Renal pelvis (tissue), 4 donors: ENCODE results near the gene PTPRA. TPM values are rescaled to one million over a fixed set of nuclear protein-coding genes. Genes with fewer than 3 reads are reported as not detected.

ENCODE experiments used
- DNase-seq: peaks from one replicate; pipeline ENCODE4 v3.0.0-alpha.2; 2013
- polyA plus RNA-seq, 3 donors: library from polyadenylated mRNA; unstranded; fragments of 120-200 nt; gene quantifications; one replicate each; pipeline ENCODE4 v1.2.1, GENCODE V29; 2013; ENCODE audit not compliant: insufficient read length in 3 of 3

Gene PTPRA
- polyA plus RNA-seq, 3 donors: 90.2 to 95.8 (median 93.9) TPM

- DNase-seq: peak; percentile 30
Measured at GRCh38 chr20:2919518-2920245, 46.4 kb downstream of the PTPRA start.

- no peak for DNase-seq
Measured at GRCh38 chr20:2920473-2920872, 47.2 kb downstream of the PTPRA start.

GRCh38 chr20:2921506-2921905, 48.2 kb downstream of the PTPRA start:
- DNase-seq: no peak

- no peak for DNase-seq
Measured at GRCh38 chr20:2922957-2923356, 49.7 kb downstream of the PTPRA start.

GRCh38 chr20:2930538-2930937, 57.3 kb downstream of the PTPRA start:
- no peak for DNase-seq

GRCh38 chr20:2932498-2932897, 59.2 kb downstream of the PTPRA start:
- DNase-seq: no peak

- no peak for DNase-seq
Measured at GRCh38 chr20:2937902-2938301, 64.6 kb downstream of the PTPRA start.

- DNase-seq: no peak
Measured at GRCh38 chr20:2942439-2942838, 69.2 kb downstream of the PTPRA start.

- no peak for DNase-seq
Measured at GRCh38 chr20:2946988-2947961, 74.0 kb downstream of the PTPRA start.

GRCh38 chr20:2948968-2949367, 75.7 kb downstream of the PTPRA start:
- no peak for DNase-seq

- no peak for DNase-seq
Measured at GRCh38 chr20:2952766-2953165, 79.5 kb downstream of the PTPRA start.

GRCh38 chr20:2955257-2955970, 82.1 kb downstream of the PTPRA start:
- DNase-seq: no peak

- no peak for DNase-seq
Measured at GRCh38 chr20:2956480-2956879, 83.2 kb downstream of the PTPRA start.

GRCh38 chr20:2967841-2968240, 94.6 kb downstream of the PTPRA start:
- no peak for DNase-seq

GRCh38 chr20:2972126-2972525, 98.8 kb downstream of the PTPRA start:
- no peak for DNase-seq

GRCh38 chr20:2973574-2973973, 100.3 kb downstream of the PTPRA start:
- DNase-seq: no peak

GRCh38 chr20:2978519-2978918, 105.2 kb downstream of the PTPRA start:
- no peak for DNase-seq

GRCh38 chr20:2981646-2982045, 108.4 kb downstream of the PTPRA start:
- no peak for DNase-seq

GRCh38 chr20:2983508-2983907, 110.2 kb downstream of the PTPRA start:
- no peak for DNase-seq

GRCh38 chr20:2984028-2984501, 110.8 kb downstream of the PTPRA start:
- DNase-seq: no peak

- no peak for DNase-seq
Measured at GRCh38 chr20:2984956-2985661, 111.8 kb downstream of the PTPRA start.

GRCh38 chr20:2986466-2986865, 113.2 kb downstream of the PTPRA start:
- no peak for DNase-seq
